Endothelial cell of umbilical vein (primary cell): ENCODE data around the gene DENND2C. TPM values are rescaled to one million over a fixed set of nuclear protein-coding genes. Genes with fewer than 3 reads are reported as not detected.
A peak's percentile ranks its signal among the peaks of the same experiment; 100 is the strongest.

Experiments used
- Bru-seq: library from RNA; stranded (reverse); fragments of 400-500 nt; gene quantifications from one replicate; lab custom pipeline; 2021; lab: Mats Ljungman, UMichigan
- BruChase-seq, 2 experiments: library from RNA; stranded (reverse); fragments of 400-500 nt; gene quantifications; one replicate each; lab custom pipeline; 2021; lab: Mats Ljungman, UMichigan
- BruUV-seq: library from RNA; stranded (reverse); fragments of 400-500 nt; replicated peaks from 2 replicates; lab custom pipeline; 2021; lab: Mats Ljungman, UMichigan
- CTCF ChIA-PET: fragments of 300-600, 350-600 bp; sonication (Branson Sonifier 250); formaldehyde crosslinking; loops from one replicate; lab custom pipeline; 2021; ENCODE audit warnings: antibody characterized with exemption, inconsistent platforms; lab: Charles Lee
- POLR2A ChIA-PET: fragments of 300-600, 350-600 bp; sonication (Branson Sonifier 250); formaldehyde crosslinking; loops from one replicate; lab custom pipeline; 2021; ENCODE audit warnings: antibody characterized with exemption, inconsistent platforms; lab: Charles Lee
- DNase-seq: peaks from one replicate; pipeline ENCODE4 v3.0.0-alpha.2; 2011; ENCODE audit warnings: low read depth, low spot score
- FAIRE-seq: peaks from 2 replicates; lab custom pipeline; 2011; peaks lifted over from hg19 to GRCh38; lab: Jason Lieb, UNC
- H2AFZ ChIP-seq: 2 replicates; pipeline ENCODE4 v1.6.0; 2012; ENCODE audit warnings: low read depth, low read length, control low read depth, inconsistent platforms
- H3K27ac ChIP-seq: 2 replicates; pipeline ENCODE4 v1.5.1; 2011; ENCODE audit warnings: low read depth, mild to moderate bottlenecking, control low read depth, low read length, moderate library complexity; ENCODE audit not compliant: insufficient read depth
- H3K27me3 ChIP-seq, 2 experiments: 2 replicates each; pipeline versions ENCODE4 v1.6.0 to v1.6.1; 2011; ENCODE audit warnings: low read length in 2 of 2, mixed read lengths in 1 of 2; ENCODE audit not compliant: control insufficient read depth in 2 of 2, insufficient read depth in 2 of 2
- H3K36me3 ChIP-seq, 2 experiments: 2 replicates in 1 of 2; 3 replicates in 1 of 2; pipeline ENCODE4 v1.5.1; 2011; ENCODE audit warnings: low read length in 2 of 2, mild to moderate bottlenecking in 1 of 2, moderate library complexity in 1 of 2; ENCODE audit not compliant: control insufficient read depth in 2 of 2, insufficient read depth in 2 of 2; ENCODE audit errors: extremely low read depth in 1 of 2
- H3K4me1 ChIP-seq: 3 replicates; pipeline ENCODE4 v1.5.1; 2011; ENCODE audit warnings: mild to moderate bottlenecking, low read length; ENCODE audit not compliant: control insufficient read depth, insufficient read depth; ENCODE audit errors: extremely low read depth
- H3K4me2 ChIP-seq: 2 replicates; pipeline ENCODE4 v1.6.1; 2011; ENCODE audit warnings: low read length, control low read depth, mixed read lengths; ENCODE audit not compliant: insufficient read depth
- H3K4me3 ChIP-seq, 3 experiments: fragments of 200-600 bp in 1 of 3; sonication (generic), shearing (Covaris generic) in 1 of 3; replicated peaks in 1 of 3; 2 replicates each; pipeline ENCODE4 v1.5.1; 2011 to 2016; ENCODE audit warnings: control low read depth in 3 of 3, low read length in 3 of 3, mild to moderate bottlenecking in 2 of 3, inconsistent platforms in 1 of 3, low read depth in 1 of 3, moderate library complexity in 1 of 3; ENCODE audit not compliant: insufficient read depth in 1 of 3
- H3K79me2 ChIP-seq: 2 replicates; pipeline ENCODE4 v1.6.0; 2012; ENCODE audit warnings: low read length, inconsistent platforms; ENCODE audit not compliant: control insufficient read depth, insufficient read depth
- H3K9ac ChIP-seq: replicated peaks from 2 replicates; pipeline ENCODE3; 2011; ENCODE audit warnings: low read length, control low read depth; ENCODE audit not compliant: insufficient read depth; ENCODE audit errors: extremely low read depth
- H3K9me1 ChIP-seq: replicated peaks from 3 replicates; pipeline ENCODE4 v1.6.0; 2011; ENCODE audit warnings: mild to moderate bottlenecking, low read length; ENCODE audit not compliant: control insufficient read depth, insufficient read depth; ENCODE audit errors: extremely low read depth
- H3K9me3 ChIP-seq: replicated peaks from 2 replicates; pipeline ENCODE4 v1.5.1; 2012; ENCODE audit warnings: low read length, inconsistent platforms; ENCODE audit not compliant: control insufficient read depth, insufficient read depth
- H4K20me1 ChIP-seq: replicated peaks from 2 replicates; pipeline ENCODE3; 2011; ENCODE audit warnings: mild to moderate bottlenecking, low read length; ENCODE audit not compliant: control insufficient read depth, insufficient read depth; ENCODE audit errors: extremely low read depth
- CTCF ChIP-seq, 2 donors: IDR thresholded peaks; 1 replicate in 1 of 2; 2 replicates in 1 of 2; pipeline ENCODE4 v1.5.1; 2011; ENCODE audit warnings: low read length in 2 of 2, mild to moderate bottlenecking in 2 of 2, moderate library complexity in 2 of 2, control low read depth in 1 of 2, inconsistent platforms in 1 of 2, low read depth in 1 of 2; ENCODE audit not compliant: insufficient read depth in 1 of 2; ENCODE audit errors: extremely low read depth in 1 of 2
- EZH2 ChIP-seq: IDR thresholded peaks from 2 replicates; pipeline ENCODE4 v1.6.1; 2012; ENCODE audit warnings: borderline replicate concordance, low read depth, mild to moderate bottlenecking, moderate library complexity, low read length, inconsistent platforms; ENCODE audit not compliant: severe bottlenecking
- FOS ChIP-seq: IDR thresholded peaks from 2 replicates; pipeline ENCODE4 v1.6.1; 2011; ENCODE audit warnings: mild to moderate bottlenecking, low read length, moderate library complexity, borderline replicate concordance; ENCODE audit not compliant: insufficient read depth
- GATA2 ChIP-seq: IDR thresholded peaks from 2 replicates; pipeline ENCODE4 v1.7.0; 2011; ENCODE audit warnings: low read depth, mild to moderate bottlenecking, moderate library complexity, mixed read lengths, low read length; ENCODE audit not compliant: insufficient read length, insufficient read depth
- JUN ChIP-seq: IDR thresholded peaks from 2 replicates; pipeline ENCODE4 v1.6.1; 2011; ENCODE audit warnings: borderline replicate concordance, low read depth; ENCODE audit not compliant: insufficient read length, insufficient read depth
- MAX ChIP-seq: IDR thresholded peaks from 2 replicates; pipeline ENCODE4 v1.6.1; 2011; ENCODE audit not compliant: insufficient read depth, insufficient read length
- MYC ChIP-seq: IDR thresholded peaks from one replicate; pipeline ENCODE4 v1.6.1; 2011; ENCODE audit warnings: mild to moderate bottlenecking, low read depth, low read length
- POLR2A ChIP-seq: IDR thresholded peaks from 2 replicates; pipeline ENCODE4 v1.6.1; 2012; ENCODE audit warnings: low read depth, mild to moderate bottlenecking, control low read depth, low read length
- POLR2AphosphoS5 ChIP-seq: IDR thresholded peaks from 2 replicates; pipeline ENCODE4 v1.6.1; 2012; ENCODE audit warnings: low read depth, mild to moderate bottlenecking, control low read depth, low read length, moderate library complexity; ENCODE audit not compliant: insufficient read depth
- dilution Hi-C: fragments of 300-500 bp; cut with MboI; formaldehyde crosslinking; loops from one replicate; pipeline ENCODE4 v1.15.0; 2019; ENCODE audit warnings: low sequenced_read_pairs; ENCODE audit not compliant: extremely low pct_ligation_motif_present
- intact Hi-C: fragments of 100-400 bp; cut with micrococcal nuclease; formaldehyde crosslinking; loops from one replicate; pipeline ENCODE4 v1.10.0; 2022
- long read RNA-seq: library from polyadenylated mRNA; stranded (forward); transcript quantifications from one replicate; pipeline ENCODE4 v2.0.0, GENCODE V29; 2021
- polyA minus RNA-seq, 3 experiments: library from RNA; depleted of rRNA, polyadenylated mRNA; stranded (reverse); fragments of >200 nt; gene quantifications; 1 replicate in 1 of 3; 2 replicates in 2 of 3; pipeline ENCODE4 v1.2.3, GENCODE V29; 2011
- polyA plus RNA-seq, 4 experiments: library from polyadenylated mRNA; depleted of rRNA in 3 of 4; stranded (reverse) in 3 of 4; unstranded in 1 of 4; fragments of >200 nt; gene quantifications; 2 replicates each; pipeline versions ENCODE4 v1.2.1 to v1.2.3, GENCODE V29; 2011 to 2012; ENCODE audit warnings: missing spikeins in 1 of 4
- total RNA-seq: library from RNA; stranded (reverse); gene quantifications from 2 replicates; pipeline ENCODE4 v1.2.3, GENCODE V29; 2021

Gene DENND2C
- 0.22 and 0.44 TPM in 2 replicates for total RNA-seq
- polyA plus RNA-seq = 0.12 and 0.14 TPM in 2 replicates
- polyA plus RNA-seq (2011; cell fraction: cytosol; rRNA removed) = 0.04 and 0.05 TPM in 2 replicates
- 0.21 and 0.29 TPM in 2 replicates for polyA plus RNA-seq (2011; cell fraction: nucleus; rRNA removed)
- polyA plus RNA-seq (2012) = 0.17 and 0.19 TPM in 2 replicates
- polyA minus RNA-seq = 0.70 and 1.2 TPM in 2 replicates
- 1.9 TPM for polyA minus RNA-seq (2011; cell fraction: cytosol; rRNA and poly(A)+ RNA removed)
- 0.24 and 0.48 TPM in 2 replicates for polyA minus RNA-seq (2011; cell fraction: nucleus; rRNA and poly(A)+ RNA removed)
- percentile 25 among the genes with signal in this experiment for Bru-seq, nascent RNA
- percentile 19 among the genes with signal in this experiment for BruChase-seq, experiment 1, labeled RNA remaining after a 6-hour chase
- BruChase-seq, experiment 2, labeled RNA remaining after a 2-hour chase = percentile 28 among the genes with signal in this experiment
- long read RNA-seq = 0 reads

- dilution Hi-C loops = no loop called here
- Histone ChIP-seq H3K4me1 (peaks cover 11% of the 10 kb centered on the region), H3K4me2 (peak within 1 kb of the TSS; percentile 91), H4K20me1 (no peaks in the 10 kb centered on the region), H3K9me3 (no peaks in the 10 kb centered on the region), H3K27me3 (peaks cover 8 to 15% of the 10 kb centered on the region in 2 experiments), H2AFZ (peak within 1 kb of the TSS; percentile 97), H3K27ac (no peak within 1 kb of the TSS), H3K79me2 (no peaks in the 10 kb centered on the region), H3K9me1 (no peaks in the 10 kb centered on the region), H3K36me3 (no peaks in the 10 kb centered on the region), H3K9ac (peak within 1 kb of the TSS; percentile 49), H3K4me3 (peak within 1 kb of the TSS; percentile 56 to 65 (median 62))
- BruUV-seq = no TSS peak
- DNase-seq (no peak), FAIRE-seq (no peak)
- TF ChIP-seq MYC (no peak), MAX (no peak), FOS (no peak), GATA2 (no peak), POLR2A (no peak), EZH2 (no peak), JUN (no peak), POLR2AphosphoS5 (no peak), CTCF (IDR thresholded peaks at IDR 0.05; ENCODE audit: extremely low read depth in 1 of 2, insufficient read depth in 1 of 2, low read depth in 1 of 2, low read length in 2 of 2) (no peak)
- ChIA-PET CTCF (interaction anchor here (0.6 to 1.5 kb wide), 6 partner anchors 10 to 691 kb away, joined by 3 to 8 read pairs (median 4); no protein-coding TSS in a partner anchor), POLR2A (no interaction called here)
- intact Hi-C loops = loop anchor here (1.0 to 10.0 kb wide), 6 partner anchors 47 to 691 kb away; partner anchors contain the start of genes BCAS2, NRAS and TRIM33
These were observed at the start of gene DENND2C for GRCh38 chr1:114669562-114670082. Gene DENND2C (minus strand): TSS chr1:114670049. CDS start chr1:114625984, 44,065 bp downstream.
